Pulmonary artery endothelial cell (primary cell): ENCODE data around the gene ADGRE3. TPM values are rescaled to one million over a fixed set of nuclear protein-coding genes. Genes with fewer than 3 reads are reported as not detected.
"Not testable (repeated sequence)": the region's sequence is repeated elsewhere in the genome, so short reads cannot be mapped to it uniquely, and the experiment has no call there.

ENCODE experiments used
- DNase-seq: peaks from one replicate; pipeline ENCODE4 v3.0.0-alpha.2; 2011; ENCODE audit warnings: low read depth, low spot score
- total RNA-seq: library from RNA; depleted of rRNA; stranded (reverse); fragments of >200 nt; gene quantifications from 2 replicates; pipeline ENCODE4 v1.2.3, GENCODE V29; 2014

The ADGRE3 gene
- total RNA-seq, 1 donor from 2014 or later, result not detected

- DNase-seq, result no peak
Observed at GRCh38 chr19:14603990-14604387, 70.7 kb downstream of the ADGRE3 start.

- no peak for DNase-seq
Observed at GRCh38 chr19:14599548-14600147, 75.0 kb downstream of the ADGRE3 start.

- no peak for DNase-seq
Observed at GRCh38 chr19:14595558-14595957, 79.1 kb downstream of the ADGRE3 start.

GRCh38 chr19:14589433-14589832 is 85.2 kb downstream of the ADGRE3 start:
- not testable (repeated sequence) for DNase-seq

GRCh38 chr19:14585187-14585586 is 89.5 kb downstream of the ADGRE3 start:
- DNase-seq, result not testable (repeated sequence)

- not testable (repeated sequence) for DNase-seq
Observed at GRCh38 chr19:14584372-14584771, 90.3 kb downstream of the ADGRE3 start.

GRCh38 chr19:14582894-14583340 is 91.7 kb downstream of the ADGRE3 start, which contains the start of gene CLEC17A:
Gene CLEC17A, plus strand, starts transcription at chr19:14583084. Its CDS starts 77 bp downstream, at chr19:14583161.
- no peak for DNase-seq

GRCh38 chr19:14580623-14581237 is 93.9 kb downstream of the ADGRE3 start:
- no peak for DNase-seq

GRCh38 chr19:14577885-14578427 is 96.7 kb downstream of the ADGRE3 start:
- DNase-seq, result no peak

- DNase-seq, result no peak
Observed at GRCh38 chr19:14577264-14577663, 97.4 kb downstream of the ADGRE3 start.

- no peak for DNase-seq
Observed at GRCh38 chr19:14576363-14576762, 98.3 kb downstream of the ADGRE3 start.

GRCh38 chr19:14575428-14575980 is 99.1 kb downstream of the ADGRE3 start:
- no peak for DNase-seq

GRCh38 chr19:14571695-14572490 is 102.8 kb downstream of the ADGRE3 start, which contains the start of gene NDUFB7:
Gene NDUFB7, minus strand, starts transcription at chr19:14572066. Its CDS starts 66 bp downstream, at chr19:14572000.
- peak; percentile 80 for DNase-seq

- DNase-seq, result no peak
Observed at GRCh38 chr19:14570864-14571527, 103.6 kb downstream of the ADGRE3 start.

Other genes with a start within 250 kb of the ADGRE3 start
- 248 and 291 TPM in 2 replicates for gene PKN1, start 241.5 kb downstream of the ADGRE3 start, total RNA-seq
- gene PTGER1, start 199.5 kb downstream of the ADGRE3 start, total RNA-seq, result 0.71 and 0.73 TPM in 2 replicates
- gene GIPC1, start 178.7 kb downstream of the ADGRE3 start, total RNA-seq, result 133 and 138 TPM in 2 replicates
- 31.5 and 107 TPM in 2 replicates for gene DNAJB1, start 156.4 kb downstream of the ADGRE3 start, total RNA-seq
- gene TECR, start 145.2 kb downstream of the ADGRE3 start, total RNA-seq, result 27.3 and 28.7 TPM in 2 replicates
- 225 and 263 TPM in 2 replicates for gene NDUFB7, start 102.8 kb downstream of the ADGRE3 start, total RNA-seq
- gene CLEC17A, start 91.8 kb downstream of the ADGRE3 start, total RNA-seq, result not detected in 2 replicates
- 12.3 and 17.8 TPM in 2 replicates for gene ZNF333, start 15.2 kb upstream of the ADGRE3 start, total RNA-seq
- not detected in 2 replicates for gene ADGRE2, start 103.7 kb upstream of the ADGRE3 start, total RNA-seq
- not detected in 2 replicates for gene OR7A5, start 160.3 kb upstream of the ADGRE3 start, total RNA-seq
- gene OR7C1, start 160.3 kb upstream of the ADGRE3 start, total RNA-seq, result not detected in 2 replicates
- gene OR7A10, start 174.1 kb upstream of the ADGRE3 start, total RNA-seq, result not detected in 2 replicates
- not detected in 2 replicates for gene OR7A17, start 211.3 kb upstream of the ADGRE3 start, total RNA-seq